GM23338 (cell line): ENCODE data around the gene TET2. TPM values are rescaled to one million over a fixed set of nuclear protein-coding genes. Genes with fewer than 3 reads are reported as not detected.

Source experiments
- EZH2 ChIP-seq: fragments of 200-600 bp; sonication (generic); IDR thresholded peaks from one replicate; pipeline ENCODE4 v1.8.0; 2017; ENCODE audit warnings: antibody characterized with exemption, mild to moderate bottlenecking, low read depth; ENCODE audit not compliant: unreplicated experiment
- STAT1 ChIP-seq: IDR thresholded peaks from one replicate; pipeline ENCODE4 v1.6.1; 2016; ENCODE audit warnings: antibody characterized with exemption; ENCODE audit not compliant: unreplicated experiment
- ZNF114 ChIP-seq: fragments of 250-450 bp; sonication (Bioruptor Pico); IDR thresholded peaks from 2 replicates; pipeline ENCODE4 v1.5.0; 2020; ENCODE audit warnings: mild to moderate bottlenecking, moderate library complexity
- ZNF462 ChIP-seq: fragments of 250-450 bp; sonication (Bioruptor Pico); IDR thresholded peaks from 2 replicates; pipeline ENCODE4 v1.5.0; 2020; ENCODE audit warnings: mild to moderate bottlenecking, moderate library complexity
- polyA plus RNA-seq: library from polyadenylated mRNA; unstranded; fragments of >200 nt; fragmentation: Nextera tagmentation; extraction: Ambion mirVana; gene quantifications from 2 replicates; pipeline ENCODE4 v1.2.1, GENCODE V29; 2016
- total RNA-seq: library from RNA; depleted of rRNA; stranded (reverse); fragments of >200 nt; shearing (Covaris generic); gene quantifications from 2 replicates; pipeline ENCODE4 v1.2.3, GENCODE V29; 2014
- TF ChIP-seq, protein P1 (sequence below): IDR thresholded peaks from one replicate; pipeline ENCODE4 v1.6.1; 2018; ENCODE audit warnings: antibody characterized with exemption; ENCODE audit not compliant: unreplicated experiment

TET2 gene
- total and polyA plus RNA-seq, 2 experiments from 2014 or later = 1.2 to 2.2 TPM

GRCh38 chr4:105189855-105190650, 43.4 kb downstream of the TET2 start (continued):
- TF ChIP-seq, protein P1, sequence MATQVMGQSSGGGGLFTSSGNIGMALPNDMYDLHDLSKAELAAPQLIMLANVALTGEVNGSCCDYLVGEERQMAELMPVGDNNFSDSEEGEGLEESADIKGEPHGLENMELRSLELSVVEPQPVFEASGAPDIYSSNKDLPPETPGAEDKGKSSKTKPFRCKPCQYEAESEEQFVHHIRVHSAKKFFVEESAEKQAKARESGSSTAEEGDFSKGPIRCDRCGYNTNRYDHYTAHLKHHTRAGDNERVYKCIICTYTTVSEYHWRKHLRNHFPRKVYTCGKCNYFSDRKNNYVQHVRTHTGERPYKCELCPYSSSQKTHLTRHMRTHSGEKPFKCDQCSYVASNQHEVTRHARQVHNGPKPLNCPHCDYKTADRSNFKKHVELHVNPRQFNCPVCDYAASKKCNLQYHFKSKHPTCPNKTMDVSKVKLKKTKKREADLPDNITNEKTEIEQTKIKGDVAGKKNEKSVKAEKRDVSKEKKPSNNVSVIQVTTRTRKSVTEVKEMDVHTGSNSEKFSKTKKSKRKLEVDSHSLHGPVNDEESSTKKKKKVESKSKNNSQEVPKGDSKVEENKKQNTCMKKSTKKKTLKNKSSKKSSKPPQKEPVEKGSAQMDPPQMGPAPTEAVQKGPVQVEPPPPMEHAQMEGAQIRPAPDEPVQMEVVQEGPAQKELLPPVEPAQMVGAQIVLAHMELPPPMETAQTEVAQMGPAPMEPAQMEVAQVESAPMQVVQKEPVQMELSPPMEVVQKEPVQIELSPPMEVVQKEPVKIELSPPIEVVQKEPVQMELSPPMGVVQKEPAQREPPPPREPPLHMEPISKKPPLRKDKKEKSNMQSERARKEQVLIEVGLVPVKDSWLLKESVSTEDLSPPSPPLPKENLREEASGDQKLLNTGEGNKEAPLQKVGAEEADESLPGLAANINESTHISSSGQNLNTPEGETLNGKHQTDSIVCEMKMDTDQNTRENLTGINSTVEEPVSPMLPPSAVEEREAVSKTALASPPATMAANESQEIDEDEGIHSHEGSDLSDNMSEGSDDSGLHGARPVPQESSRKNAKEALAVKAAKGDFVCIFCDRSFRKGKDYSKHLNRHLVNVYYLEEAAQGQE = no peak
- TF ChIP-seq ZNF462 (CRISPR knock-in tag) (no peak), STAT1 (no peak), EZH2 (no peak), ZNF114 (CRISPR knock-in tag) (no peak)
